Upper lobe of left lung (tissue), 4 donors: ENCODE results near the gene LIG3.

Experiments
- CTCF ChIP-seq, 6 experiments: fragments of 450-650 bp in 4 of 6; fragments of 200-600 bp in 2 of 6; sonication (generic) in 2 of 6; IDR thresholded peaks; one replicate each; pipeline ENCODE4 v1.5.1; 2016 to 2019; ENCODE audit warnings: antibody characterized with exemption in 6 of 6
- POLR2A ChIP-seq, 4 donors: fragments of 450-650 bp; IDR thresholded peaks; one replicate each; pipeline ENCODE4 v1.5.1; 2016 to 2017; ENCODE audit warnings: antibody characterized with exemption in 4 of 4, mild to moderate bottlenecking in 2 of 4
- POLR2AphosphoS5 ChIP-seq, 2 donors: sonication (generic); formaldehyde crosslinking; IDR thresholded peaks; one replicate each; pipeline ENCODE4 v1.5.1; 2017; ENCODE audit warnings: antibody characterized with exemption in 2 of 2

GRCh38 chr17:35019386-35020179 lies 39.3 kb downstream of the LIG3 start:
- no peak for TF ChIP-seq POLR2AphosphoS5 (IDR thresholded peaks at IDR 0.05)
- no peak for TF ChIP-seq POLR2A (IDR thresholded peaks at IDR 0.05)
- TF ChIP-seq CTCF (IDR thresholded peaks at IDR 0.05), result no peak
